ENCODE results near the gene PDIK1L. TPM values are rescaled to one million over a fixed set of nuclear protein-coding genes. Genes with fewer than 3 reads are reported as not detected.
"Not testable (repeated sequence)": the region's sequence is repeated elsewhere in the genome, so short reads cannot be mapped to it uniquely, and the experiment has no call there.

Gene PDIK1L
- total and polyA plus RNA-seq, 9 donors: 4.5 to 16.5 (median 10.8) TPM

GRCh38 chr1:26102119-26102518 is 9.5 kb upstream of the PDIK1L start:
- Histone ChIP-seq H3K27me3 (no peaks in the 10 kb centered on the region), H3K36me3 (no peaks in the 10 kb centered on the region), H3K4me3 (no peak overlapping the region), H3K4me1 (ENCODE audit: insufficient read depth) (no peaks in the 10 kb centered on the region), H3K27ac (no peak overlapping the region), H3K9me3 (no peaks in the 10 kb centered on the region)
- intact Hi-C loops (cut with DNase I): loop anchor here (5.0 to 10.0 kb wide), 4 partner anchors 45 to 223 kb away; partner anchors contain the start of gene FAM110D (in 1 of the 4)
- DNase-seq: no peak
- 60 to 68% (median 61%) methylated on average over 3 of the region's 3 CpGs for WGBS, 3 donors
- TF ChIP-seq EP300 (IDR thresholded peaks at IDR 0.05): no peak
- TF ChIP-seq POLR2A (IDR thresholded peaks at IDR 0.05): no peak
- no peak for TF ChIP-seq CTCF (IDR thresholded peaks at IDR 0.05)

GRCh38 chr1:26102526-26102925 is 9.1 kb upstream of the PDIK1L start:
- no peaks in the 10 kb centered on the region for H3K4me1 ChIP-seq (ENCODE audit: insufficient read depth)
- H3K36me3 ChIP-seq: no peaks in the 10 kb centered on the region
- intact Hi-C loops (cut with DNase I): loop anchor here (5.0 to 10.0 kb wide), 4 partner anchors 45 to 222 kb away; partner anchors contain the start of gene FAM110D (in 1 of the 4)
- H3K27ac ChIP-seq: no peak overlapping the region
- TF ChIP-seq CTCF (IDR thresholded peaks at IDR 0.05) (no peak), EP300 (IDR thresholded peaks at IDR 0.05) (no peak), POLR2A (IDR thresholded peaks at IDR 0.05) (no peak)
- no peaks in the 10 kb centered on the region for H3K27me3 ChIP-seq
- DNase-seq: no peak
- H3K4me3 ChIP-seq: no peak overlapping the region
- WGBS, 3 donors: 35 to 41% (median 36%) methylated on average over 2 of the region's 2 CpGs
- H3K9me3 ChIP-seq: no peaks in the 10 kb centered on the region

- intact Hi-C loops (cut with DNase I): loop anchor here in 1 of 4 donors (10.0 kb wide), 1 partner anchor 220 kb away; no protein-coding TSS in a partner anchor
- not testable (repeated sequence) for DNase-seq, H3K27ac ChIP-seq
Measured at GRCh38 chr1:26105226-26105548, 6.4 kb upstream of the PDIK1L start.

GRCh38 chr1:26109229-26110164 is 2.1 kb upstream of the PDIK1L start:
- H3K27ac ChIP-seq: no peak overlapping the region
- 87 to 93% (median 90%) methylated on average over 5 of the region's 5 CpGs for WGBS, 3 donors

More at GRCh38 chr1:26105226-26105548, 6.4 kb upstream of the PDIK1L start:
- H3K27me3 ChIP-seq; H3K4me3 ChIP-seq; H3K36me3 ChIP-seq; H3K9me3 ChIP-seq; H3K4me1 ChIP-seq (ENCODE audit: insufficient read depth): not testable (repeated sequence)
- 23 to 38% (median 34%) methylated on average over 5 of the region's 5 CpGs for WGBS, 3 donors

More at GRCh38 chr1:26109229-26110164, 2.1 kb upstream of the PDIK1L start:
- Histone ChIP-seq H3K27me3 (no peaks in the 10 kb centered on the region), H3K4me1 (ENCODE audit: insufficient read depth) (peaks cover 2% of the 10 kb centered on the region), H3K4me3 (no peak overlapping the region), H3K36me3 (no peaks in the 10 kb centered on the region), H3K9me3 (no peaks in the 10 kb centered on the region)
- DNase-seq: no peak
- TF ChIP-seq EP300 (IDR thresholded peaks at IDR 0.05) (no peak), CTCF (IDR thresholded peaks at IDR 0.05) (no peak), POLR2A (IDR thresholded peaks at IDR 0.05) (no peak)
- intact Hi-C loops (cut with DNase I): loop anchor here in 3 of 4 donors (5.0 to 10.0 kb wide), 3 partner anchors 53 to 215 kb away; partner anchors contain the start of gene CEP85 (in 1 of the 3)
